ENCODE data around the gene SDC4. TPM values are rescaled to one million over a fixed set of nuclear protein-coding genes. Genes with fewer than 3 reads are reported as not detected.

Gene SDC4
- total RNA-seq, 2 donors from 2014 or later = 70.9 to 146 TPM

- TF ChIP-seq, protein P1, sequence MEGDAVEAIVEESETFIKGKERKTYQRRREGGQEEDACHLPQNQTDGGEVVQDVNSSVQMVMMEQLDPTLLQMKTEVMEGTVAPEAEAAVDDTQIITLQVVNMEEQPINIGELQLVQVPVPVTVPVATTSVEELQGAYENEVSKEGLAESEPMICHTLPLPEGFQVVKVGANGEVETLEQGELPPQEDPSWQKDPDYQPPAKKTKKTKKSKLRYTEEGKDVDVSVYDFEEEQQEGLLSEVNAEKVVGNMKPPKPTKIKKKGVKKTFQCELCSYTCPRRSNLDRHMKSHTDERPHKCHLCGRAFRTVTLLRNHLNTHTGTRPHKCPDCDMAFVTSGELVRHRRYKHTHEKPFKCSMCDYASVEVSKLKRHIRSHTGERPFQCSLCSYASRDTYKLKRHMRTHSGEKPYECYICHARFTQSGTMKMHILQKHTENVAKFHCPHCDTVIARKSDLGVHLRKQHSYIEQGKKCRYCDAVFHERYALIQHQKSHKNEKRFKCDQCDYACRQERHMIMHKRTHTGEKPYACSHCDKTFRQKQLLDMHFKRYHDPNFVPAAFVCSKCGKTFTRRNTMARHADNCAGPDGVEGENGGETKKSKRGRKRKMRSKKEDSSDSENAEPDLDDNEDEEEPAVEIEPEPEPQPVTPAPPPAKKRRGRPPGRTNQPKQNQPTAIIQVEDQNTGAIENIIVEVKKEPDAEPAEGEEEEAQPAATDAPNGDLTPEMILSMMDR (IDR thresholded peaks at IDR 0.05) = no peak
Observed at GRCh38 chr20:45304464-45304999, 43.7 kb downstream of the SDC4 start.

GRCh38 chr20:45303586-45304463 is 44.4 kb downstream of the SDC4 start:
- Histone ChIP-seq H3K36me3 (no peaks in the 10 kb centered on the region), H3K4me1 (no peaks in the 10 kb centered on the region), H3K9ac (ENCODE audit: low read depth in 2 of 2, low read length in 2 of 2) (no peak overlapping the region), H3K27me3 (peaks cover 6% of the 10 kb centered on the region), H3K9me3 (no peaks in the 10 kb centered on the region), H3K27ac (no peak overlapping the region), H3K4me3 (no peak overlapping the region)
- intact Hi-C loops (cut with DNase I) = no loop called here
- TF ChIP-seq, protein P1 (IDR thresholded peaks at IDR 0.05) = no peak
- no peak for DNase-seq

More at GRCh38 chr20:45304464-45304999, 43.7 kb downstream of the SDC4 start:
- Histone ChIP-seq H3K27ac (no peak overlapping the region), H3K4me1 (no peaks in the 10 kb centered on the region), H3K9me3 (no peaks in the 10 kb centered on the region), H3K27me3 (peaks cover 6% of the 10 kb centered on the region), H3K4me3 (no peak overlapping the region), H3K36me3 (no peaks in the 10 kb centered on the region), H3K9ac (ENCODE audit: low read depth in 2 of 2, low read length in 2 of 2) (no peak overlapping the region)
- intact Hi-C loops (cut with DNase I) = no loop called here
- DNase-seq = no peak

DNA sequence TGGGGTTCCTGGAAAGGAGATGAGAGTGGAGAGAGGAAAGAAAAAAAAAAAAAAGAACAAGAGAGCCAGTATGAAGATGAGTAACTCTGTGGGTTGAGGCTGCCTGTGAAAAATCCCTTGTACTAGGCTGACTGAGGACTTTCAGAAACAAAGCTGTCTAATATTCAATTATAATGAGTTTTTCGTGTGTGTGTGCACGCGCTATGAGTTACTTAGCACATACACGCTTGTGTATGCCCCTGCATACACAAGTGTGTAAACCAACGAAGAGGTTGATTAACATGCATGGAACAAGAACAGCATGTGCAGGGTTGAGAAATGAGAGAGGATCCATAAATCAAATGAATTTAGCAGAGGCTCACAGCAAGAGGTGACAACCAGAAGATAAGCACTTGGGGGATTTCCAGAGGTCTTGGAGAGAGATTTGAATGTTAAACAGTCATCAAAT is 46.4 kb downstream of the SDC4 start:
- intact Hi-C loops (cut with DNase I) = no loop called here
- Histone ChIP-seq H3K27me3 (no peaks in the 10 kb centered on the region), H3K36me3 (no peaks in the 10 kb centered on the region), H3K4me3 (no peak overlapping the region), H3K9me3 (no peaks in the 10 kb centered on the region), H3K27ac (no peak overlapping the region), H3K4me1 (no peaks in the 10 kb centered on the region), H3K9ac (ENCODE audit: low read depth in 2 of 2, low read length in 2 of 2) (no peak overlapping the region)
- DNase-seq = no peak
- TF ChIP-seq, protein P1 (IDR thresholded peaks at IDR 0.05) = no peak

- Histone ChIP-seq H3K9me3 (no peaks in the 10 kb centered on the region), H3K27me3 (no peaks in the 10 kb centered on the region), H3K27ac (no peak overlapping the region), H3K4me1 (no peaks in the 10 kb centered on the region), H3K36me3 (no peaks in the 10 kb centered on the region), H3K4me3 (no peak overlapping the region), H3K9ac (ENCODE audit: low read depth in 2 of 2, low read length in 2 of 2) (no peak overlapping the region)
- intact Hi-C loops (cut with DNase I) = no loop called here
- TF ChIP-seq, protein P1 (IDR thresholded peaks at IDR 0.05) = no peak
- DNase-seq = no peak
Observed at GRCh38 chr20:45300961-45301360, 47.3 kb downstream of the SDC4 start.

- Histone ChIP-seq H3K36me3 (no peaks in the 10 kb centered on the region), H3K9ac (ENCODE audit: low read depth in 2 of 2, low read length in 2 of 2) (no peak overlapping the region), H3K9me3 (no peaks in the 10 kb centered on the region), H3K4me3 (no peak overlapping the region), H3K4me1 (no peaks in the 10 kb centered on the region), H3K27me3 (peaks cover 2% of the 10 kb centered on the region), H3K27ac (no peak overlapping the region)
- no peak for DNase-seq
- TF ChIP-seq, protein P1 (IDR thresholded peaks at IDR 0.05) = no peak
- intact Hi-C loops (cut with DNase I) = loop anchor here (10.0 kb wide), 2 partner anchors 165 to 255 kb away; no protein-coding TSS in a partner anchor
Observed at GRCh38 chr20:45299786-45300185, 48.4 kb downstream of the SDC4 start.

Data from colonic mucosa (tissue), 4 donors.